Measurements from ENCODE around the gene F8. TPM values are rescaled to one million over a fixed set of nuclear protein-coding genes. Genes with fewer than 3 reads are reported as not detected.

The F8 gene
- total and polyA plus RNA-seq, 2 of the 4 experiments (the other 2 are of a cell fraction), result 1.4 to 1.5 TPM

- peaks cover 1% of the 10 kb centered on the region; the same call in 1 of the 2 replicates for H3K4me1 ChIP-seq (ENCODE audit: control insufficient read depth, insufficient read depth, low read length)
- no peak overlapping the region for H2AK9ac ChIP-seq (replicated peaks; ENCODE audit: low read depth, low read length, poor library complexity)
- no peaks in the 10 kb centered on the region for H3K79me1 ChIP-seq (ENCODE audit: low read depth in 1 of 2, low read length in 2 of 2)
- H3K9ac ChIP-seq (ENCODE audit: low read depth, low read length), result no peak overlapping the region
- H2BK5ac ChIP-seq (ENCODE audit: low read depth, low read length, poor library complexity, severe bottlenecking), result no peak overlapping the region
- POLR2A ChIA-PET (ENCODE audit: unreplicated experiment), result no interaction called here
- no peak overlapping the region for H3K4ac ChIP-seq (ENCODE audit: low read depth, low read length)
- H3K27ac ChIP-seq (ENCODE audit: insufficient read depth, low read length), result no peak overlapping the region
- no TSS peak for BruUV-seq (replicated peaks)
- H2AFZ ChIP-seq (replicated peaks; ENCODE audit: low read length, poor library complexity), result no peak overlapping the region
- no peaks in the 10 kb centered on the region for H3K9me1 ChIP-seq (ENCODE audit: insufficient read depth, low read length)
- no peaks in the 10 kb centered on the region for H3K9me3 ChIP-seq (ENCODE audit: control insufficient read depth, insufficient read depth, low read length)
- H2AK5ac ChIP-seq (ENCODE audit: low read depth, low read length), result no peak overlapping the region
- H3K56ac ChIP-seq (ENCODE audit: extremely low read depth, insufficient read depth, low read length), result no peak overlapping the region
- H3K4me3 ChIP-seq (ENCODE audit: insufficient read depth, low read depth, low read length), result no peak overlapping the region
- dilution Hi-C loops (cut with HindIII; ENCODE audit: low sequenced_read_pairs, unreplicated experiment) (no loop called here), in situ Hi-C loops (cut with MboI; ENCODE audit: low sequenced_read_pairs) (no loop called here), intact Hi-C loops (cut with micrococcal nuclease) (no loop called here)
- no peak overlapping the region for H4K91ac ChIP-seq (ENCODE audit: insufficient read depth, low read depth, low read length)
- H2BK120ac ChIP-seq (ENCODE audit: low read depth, low read length), result no peak overlapping the region
- 0 out of 2 replicates have a peak, but pooled peaks cover 1% of the 10 kb centered on the region for H3K27me3 ChIP-seq (ENCODE audit: control insufficient read depth, insufficient read depth, low read length)
- no peak overlapping the region for H3K14ac ChIP-seq (replicated peaks; ENCODE audit: low read depth, low read length)
- no peak overlapping the region for H3K18ac ChIP-seq (ENCODE audit: low read depth, low read length)
- H4K20me1 ChIP-seq (ENCODE audit: insufficient read depth, low read length), result no peaks in the 10 kb centered on the region
- 43% methylated on average over 4 of the region's 11 CpGs; no CpG with 5 or more reads in 1 of the 2 experiments for WGBS, 2 experiments (ENCODE audit: extremely low coverage in 2 of 2, insufficient read length in 1 of 2)
- ATAC-seq (ENCODE audit: low read depth) (no peak), DNase-seq (no peak)
- H2BK15ac ChIP-seq (ENCODE audit: low read depth, low read length), result no peak overlapping the region
- no peak overlapping the region for H4K8ac ChIP-seq (ENCODE audit: low read depth in 2 of 2, low read length in 2 of 2)
- H3K23ac ChIP-seq (ENCODE audit: low read depth, low read length), result no peak overlapping the region
- no peak for TF ChIP-seq MAFK (IDR thresholded peaks at IDR 0.05; ENCODE audit: low read depth, low read length)
- no peak for TF ChIP-seq MAZ (IDR thresholded peaks at IDR 0.05; ENCODE audit: borderline replicate concordance, low read depth, low read length)
- no peak for TF ChIP-seq BHLHE40 (IDR thresholded peaks at IDR 0.05; ENCODE audit: low read depth, low read length)
- TF ChIP-seq MXI1 (IDR thresholded peaks at IDR 0.05; ENCODE audit: borderline replicate concordance, low read depth, low read length), result no peak
- TF ChIP-seq NFE2L2 (IDR thresholded peaks at IDR 0.05; ENCODE audit: low read depth, low read length), result no peak
- TF ChIP-seq ELK1 (IDR thresholded peaks at IDR 0.05; ENCODE audit: borderline replicate concordance, low read depth, low read length), result no peak
- TF ChIP-seq USF2 (IDR thresholded peaks at IDR 0.05; ENCODE audit: low read depth, low read length), result no peak
- no peak for TF ChIP-seq CHD1 (IDR thresholded peaks at IDR 0.05; ENCODE audit: low read depth, low read length)
- no peak for TF ChIP-seq RCOR1 (IDR thresholded peaks at IDR 0.05; ENCODE audit: insufficient replicate concordance, low read length)
- no peak for TF ChIP-seq CTCF (conservative IDR thresholded peaks at IDR 0.05; ENCODE audit: low read depth, low read length)
- H3K36me3 ChIP-seq (ENCODE audit: control insufficient read depth, insufficient read depth, low read length), result no peaks in the 10 kb centered on the region
- H4K5ac ChIP-seq (ENCODE audit: low read depth, low read length), result no peak overlapping the region
- CTCF ChIA-PET, result interaction anchor here (0.6 kb wide), 2 partner anchors 15 to 69 kb away, joined by 3 to 5 read pairs; no protein-coding TSS in a partner anchor
- H2BK20ac ChIP-seq (ENCODE audit: low read depth, low read length), result no peak overlapping the region
- no peak overlapping the region for H3K4me2 ChIP-seq (ENCODE audit: low read depth, low read length)
These were observed 203.4 kb downstream of the F8 start for GRCh38 chrX:154818916-154819770.
